Kidney capillary endothelial cell (primary cell): Measurements from ENCODE around the gene HMSD.
"Not testable (repeated sequence)": the region's sequence is repeated elsewhere in the genome, so short reads cannot be mapped to it uniquely, and the experiment has no call there.

Source experiments
- DNase-seq: peaks from one replicate; pipeline ENCODE4 v3.0.0-alpha.2; 2018; ENCODE audit warnings: low spot score

Gene HMSD, protein sequence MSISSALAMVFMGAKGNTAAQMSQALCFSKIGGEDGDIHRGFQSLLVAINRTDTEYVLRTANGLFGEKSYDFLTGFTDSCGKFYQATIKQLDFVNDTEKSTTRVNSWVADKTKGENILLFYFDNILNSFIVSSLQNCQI

DNA sequence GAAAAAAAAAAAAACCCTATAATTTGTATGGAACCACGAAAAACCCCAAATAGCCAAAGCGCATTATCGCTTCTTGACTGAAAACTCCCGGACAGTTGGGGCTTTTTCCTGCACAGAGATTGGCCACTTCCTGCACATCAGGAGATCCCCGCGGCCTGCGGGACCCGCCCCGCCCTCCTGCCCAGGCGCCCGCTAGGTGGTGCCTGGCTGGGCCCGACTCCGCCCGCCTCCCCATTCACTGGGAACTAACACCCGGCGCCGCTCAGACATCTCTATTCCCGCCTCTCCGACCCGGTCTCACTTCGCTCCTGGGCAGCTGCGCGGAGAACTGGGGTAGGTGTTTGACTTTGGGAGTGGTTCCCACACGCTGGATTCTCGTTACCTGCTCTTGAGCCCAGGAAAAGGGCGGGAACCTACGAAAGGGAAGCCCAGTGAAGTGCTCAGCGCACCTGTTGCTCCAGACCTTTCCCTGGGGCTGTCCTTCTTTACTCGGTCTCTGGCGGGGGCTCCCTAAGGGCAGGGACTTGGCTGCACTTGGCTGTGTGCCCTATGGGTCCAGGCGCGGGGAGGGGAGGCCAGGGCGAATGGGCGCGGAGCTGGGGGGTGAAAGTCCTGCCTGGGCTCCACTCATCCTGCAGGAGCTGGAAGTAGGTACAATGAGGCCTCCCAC is at the start of gene HMSD:
TSS of gene HMSD (plus strand) at position 234 of the 670 bp plus-strand sequence. CDS start 4,155 bp downstream, outside the sequence.
- peak; percentile 22 for DNase-seq

DNA sequence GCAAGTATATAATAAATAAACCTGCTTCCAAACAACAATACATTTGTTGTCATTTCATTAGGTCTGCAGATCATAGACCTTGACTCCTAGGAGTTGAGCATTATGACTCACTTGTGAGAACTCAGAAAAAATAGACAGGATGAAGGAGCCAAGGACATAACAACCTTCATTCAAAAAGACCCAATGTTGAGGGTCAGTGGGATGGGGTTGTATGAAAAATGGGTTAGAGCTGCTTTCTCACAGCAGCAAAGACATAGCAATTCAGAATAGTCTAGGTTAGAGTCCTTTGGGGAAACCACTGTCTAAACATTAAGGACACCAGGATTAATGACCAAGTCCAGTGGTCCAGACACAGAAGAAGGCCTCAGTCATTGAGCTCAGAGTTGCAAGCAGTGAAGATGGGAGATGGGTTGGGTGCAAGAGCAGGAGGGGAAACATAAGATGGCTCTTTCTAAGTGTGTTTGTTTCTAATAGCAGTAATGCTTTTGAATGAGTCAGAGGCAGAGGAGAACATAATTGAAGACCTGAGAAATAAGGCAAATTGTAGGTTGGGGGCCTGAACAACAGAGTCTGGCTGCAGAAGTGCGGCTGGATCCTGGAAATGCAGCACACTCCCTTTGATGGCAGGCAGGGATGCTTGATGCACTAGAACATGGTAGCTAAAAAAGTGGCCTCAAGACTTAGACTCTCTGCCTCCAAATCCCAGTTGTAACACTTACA is 45.1 kb upstream of the HMSD start:
- DNase-seq = no peak

DNA sequence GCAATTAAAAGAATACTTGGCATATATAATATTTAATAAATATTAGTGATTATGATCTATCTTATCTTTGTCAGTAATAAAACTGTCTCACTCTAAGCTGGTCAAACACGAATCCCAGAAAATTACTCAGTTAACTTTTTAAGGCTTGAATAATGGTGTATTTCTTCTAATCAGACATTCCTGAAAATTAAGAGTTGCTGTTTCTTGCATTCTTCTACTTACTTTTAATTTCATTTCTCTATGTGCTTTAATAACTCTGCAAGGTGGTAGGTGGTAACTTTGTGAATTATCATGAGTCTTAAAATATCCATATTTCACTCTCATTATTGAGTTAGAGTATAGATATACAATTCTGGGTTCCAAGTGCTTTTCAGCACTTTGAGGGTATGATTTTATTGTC is 44.4 kb upstream of the HMSD start:
- no peak for DNase-seq

DNA sequence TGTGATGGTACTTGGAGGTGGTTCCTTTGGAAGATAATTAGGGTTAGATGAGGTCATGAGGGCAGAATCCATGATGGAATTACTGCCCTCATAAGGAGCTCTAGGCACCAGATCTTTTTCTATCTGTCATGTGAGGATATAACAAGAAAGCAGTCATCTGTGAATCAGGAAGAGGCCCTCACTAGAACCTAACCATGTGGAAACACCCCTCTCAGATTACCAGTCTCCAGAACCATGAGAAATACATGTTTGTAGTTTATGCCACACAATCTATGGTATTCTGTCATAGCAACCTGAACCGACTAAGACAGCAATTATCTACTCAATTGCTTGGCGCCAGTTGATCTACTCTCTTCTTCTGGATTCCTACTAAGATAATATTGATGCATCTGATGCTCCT is 43.7 kb upstream of the HMSD start:
- no peak for DNase-seq

DNA sequence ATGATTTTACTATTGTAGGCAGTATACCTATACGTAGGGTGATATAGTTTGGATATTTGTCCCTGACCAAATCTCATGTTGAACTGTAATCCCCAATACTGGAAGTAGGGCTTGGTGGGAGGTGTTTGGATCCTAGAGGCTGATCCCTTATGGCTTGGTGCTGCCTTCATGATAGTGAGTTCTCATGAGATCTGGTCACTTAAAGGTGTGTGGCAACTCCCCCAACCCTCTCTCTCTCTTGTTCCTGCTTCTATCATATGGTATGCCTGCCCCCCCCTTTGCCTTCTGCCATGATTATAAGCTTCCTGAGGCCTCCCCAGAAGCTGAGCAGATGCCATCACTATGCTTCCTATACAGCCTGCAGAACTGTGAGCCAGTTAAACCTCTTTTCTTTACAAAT is 43.0 kb upstream of the HMSD start:
- DNase-seq = no peak

DNA sequence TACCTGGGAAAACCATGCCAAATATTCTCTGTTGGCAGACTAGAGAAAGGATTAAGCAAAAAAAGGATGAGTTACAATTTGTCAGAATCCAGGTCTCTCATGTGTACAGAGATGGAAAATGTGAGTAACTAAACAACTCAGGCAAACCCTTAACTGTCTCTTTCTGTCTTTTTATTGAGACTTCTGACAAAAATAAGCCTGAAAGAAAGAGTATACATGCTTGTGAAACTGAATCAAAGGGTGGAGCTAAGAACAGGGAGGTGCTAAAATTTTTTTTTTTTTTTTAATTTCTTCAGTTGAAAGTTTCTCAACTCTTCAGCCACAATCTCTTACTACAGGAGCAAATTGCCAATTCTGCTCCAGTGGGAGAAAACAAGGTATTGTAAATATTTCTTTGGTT is 41.4 kb upstream of the HMSD start, which contains the start of gene SERPINB10:
TSS of gene SERPINB10 (plus strand) at position 295 of the 400 bp plus-strand sequence. CDS start 7,553 bp downstream, outside the sequence.
- no peak for DNase-seq

DNA sequence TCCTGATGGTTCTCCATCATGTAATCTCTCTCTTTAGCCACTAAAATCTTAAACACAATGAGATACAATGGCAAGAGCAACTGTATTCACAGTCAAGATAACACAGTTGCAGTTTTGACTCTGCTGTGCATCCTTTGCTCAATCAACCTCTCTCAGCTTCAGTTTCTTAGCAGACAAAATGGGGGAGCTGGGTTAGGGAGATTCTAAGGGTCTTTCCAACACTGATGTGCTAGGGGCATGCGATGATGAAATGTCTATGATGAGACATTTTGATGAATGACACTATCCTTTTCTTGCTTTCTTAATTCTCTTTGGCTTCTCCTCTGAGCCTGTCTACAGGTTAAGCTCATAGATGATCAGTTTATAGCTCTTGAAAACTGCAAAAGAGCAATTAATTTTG is 40.2 kb upstream of the HMSD start:
- DNase-seq = no peak

DNA sequence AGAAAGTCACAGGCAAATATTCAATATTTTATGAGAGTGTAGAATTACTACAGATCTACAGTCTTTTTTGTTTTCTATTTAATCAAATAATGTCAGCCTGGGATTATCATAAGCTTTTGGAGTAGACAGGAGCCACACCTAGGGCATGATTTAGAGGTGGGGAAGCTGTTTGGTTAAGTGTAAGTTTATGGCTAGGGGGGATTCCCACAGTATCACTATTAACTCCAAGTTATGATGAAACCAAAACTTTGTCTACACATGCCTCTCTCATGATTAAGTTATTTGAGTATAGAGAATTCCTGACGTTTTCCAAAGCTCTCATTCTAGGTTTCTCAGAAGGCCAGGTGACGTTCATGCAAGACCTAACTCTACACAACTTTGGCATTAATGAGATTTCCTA is 39.2 kb upstream of the HMSD start:
- no peak for DNase-seq

DNA sequence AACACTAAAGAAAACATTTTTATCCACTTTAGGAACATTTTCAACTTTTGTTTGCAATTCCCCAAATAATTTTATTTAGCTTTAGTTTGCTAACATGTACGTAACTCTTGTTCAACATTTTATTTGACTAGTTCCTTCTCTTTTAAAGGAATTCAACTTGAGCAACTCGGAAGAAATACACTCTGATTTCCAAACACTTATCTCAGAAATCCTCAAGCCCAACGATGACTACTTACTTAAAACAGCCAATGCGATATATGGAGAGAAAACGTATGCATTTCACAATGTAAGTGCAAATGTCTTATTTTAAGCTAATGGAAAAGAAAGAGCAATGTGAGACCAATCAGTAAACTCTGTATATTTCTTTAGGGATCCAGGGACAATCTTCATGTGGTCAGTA is 31.3 kb upstream of the HMSD start:
- no peak for DNase-seq

DNA sequence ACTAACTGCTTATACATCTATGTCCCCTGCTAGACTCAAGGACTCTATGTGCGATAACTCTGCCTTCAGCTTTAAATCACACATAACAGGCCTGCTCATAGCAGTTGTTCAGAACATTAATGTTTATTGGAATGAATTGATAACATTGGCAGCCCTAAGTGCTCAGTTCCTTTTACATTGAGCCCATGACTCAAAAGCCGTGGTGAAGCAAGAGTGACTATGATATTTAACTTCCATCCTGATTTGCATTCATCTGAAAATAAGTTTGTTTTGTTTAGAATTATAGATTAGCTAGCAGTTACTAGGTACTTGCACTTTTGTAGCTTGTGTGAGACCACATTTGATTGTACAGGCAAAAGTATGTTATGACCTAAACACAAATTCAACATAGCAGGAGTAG is 27.1 kb upstream of the HMSD start:
- no peak for DNase-seq

DNA sequence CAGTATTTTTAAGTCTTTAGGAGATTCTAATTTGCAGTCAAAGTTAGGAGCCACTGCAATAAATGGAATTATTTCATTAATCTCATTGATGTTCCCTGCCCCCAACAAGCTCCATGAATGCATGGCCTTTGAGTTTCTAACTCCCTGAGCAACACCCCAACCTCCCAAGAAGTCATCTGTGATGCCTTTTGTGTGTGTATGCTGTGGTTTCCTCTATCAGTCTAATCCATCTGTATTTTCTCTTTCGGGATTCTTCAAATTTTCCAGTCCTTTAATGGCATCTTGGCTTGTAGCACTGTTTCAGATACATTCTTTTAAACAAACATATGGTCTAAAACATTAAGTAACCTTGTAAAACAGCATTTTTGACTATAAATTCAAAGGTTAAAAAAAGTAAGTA is 24.6 kb upstream of the HMSD start:
- DNase-seq = no peak

DNA sequence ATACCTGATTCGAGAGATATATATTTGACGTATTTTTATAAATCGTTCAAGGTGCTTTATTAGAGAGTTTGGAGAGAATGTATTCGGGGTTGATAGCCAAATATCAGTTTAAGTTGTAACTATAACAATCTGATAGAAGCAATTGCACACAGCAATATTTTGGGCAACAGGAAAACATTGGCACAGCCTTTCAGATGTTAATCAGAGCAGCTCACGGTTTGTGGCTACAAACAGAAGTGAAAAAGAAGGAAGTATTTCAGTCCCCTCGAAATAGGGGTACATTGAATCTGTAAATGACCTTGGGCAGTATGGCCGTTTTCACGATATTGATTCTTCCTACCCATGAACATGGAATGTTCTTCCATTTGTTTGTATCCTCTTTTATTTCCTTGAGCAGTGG is 20.8 kb upstream of the HMSD start:
- DNase-seq = no peak

DNA sequence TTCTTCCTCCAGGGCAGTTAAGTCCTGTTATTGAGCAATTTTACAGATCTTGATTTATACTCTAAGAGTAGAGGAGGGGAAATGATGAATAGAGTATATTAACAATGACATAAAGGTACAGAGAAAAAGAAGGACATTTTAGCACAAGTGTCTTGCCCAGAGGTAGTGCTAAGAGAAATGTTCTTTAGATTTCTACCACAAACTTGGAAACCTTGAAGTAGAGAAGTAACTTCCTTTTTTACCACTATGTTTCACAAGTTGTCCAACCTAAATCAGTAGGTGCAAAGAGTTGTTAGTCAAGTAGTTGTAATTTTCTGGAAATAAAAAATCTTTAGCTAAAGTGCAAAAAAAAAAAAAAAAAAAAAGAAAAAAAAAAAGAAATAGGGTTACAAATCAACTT is 19.7 kb upstream of the HMSD start:
- DNase-seq = not testable (repeated sequence)

DNA sequence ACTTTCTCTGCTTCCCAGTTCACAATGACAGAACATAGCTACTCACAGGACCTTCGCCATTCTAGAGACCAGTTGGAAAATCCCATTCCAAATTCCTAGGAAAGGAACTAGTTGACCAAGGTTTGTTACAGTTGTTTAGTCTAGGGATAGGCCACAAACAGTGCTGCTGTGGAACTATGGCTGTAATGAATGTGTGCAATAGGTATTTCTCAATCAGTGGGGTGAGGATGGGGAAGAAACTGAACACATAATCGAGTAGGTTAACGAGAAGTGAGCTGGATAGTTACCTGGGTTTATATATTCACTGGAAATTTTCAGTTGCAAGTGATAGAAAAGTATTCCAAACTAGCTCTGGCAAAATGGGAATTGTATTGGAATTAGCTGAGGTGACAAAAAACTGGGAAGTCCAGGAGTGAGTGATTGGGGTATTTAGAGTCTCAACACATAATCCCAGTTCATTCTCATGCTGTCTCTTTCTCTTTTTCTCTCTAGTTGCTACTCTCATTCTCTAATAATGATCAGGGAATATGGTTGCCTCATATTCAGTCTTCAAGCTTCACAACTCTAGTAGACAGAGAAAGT is 18.2 kb upstream of the HMSD start:
- no peak for DNase-seq

DNA sequence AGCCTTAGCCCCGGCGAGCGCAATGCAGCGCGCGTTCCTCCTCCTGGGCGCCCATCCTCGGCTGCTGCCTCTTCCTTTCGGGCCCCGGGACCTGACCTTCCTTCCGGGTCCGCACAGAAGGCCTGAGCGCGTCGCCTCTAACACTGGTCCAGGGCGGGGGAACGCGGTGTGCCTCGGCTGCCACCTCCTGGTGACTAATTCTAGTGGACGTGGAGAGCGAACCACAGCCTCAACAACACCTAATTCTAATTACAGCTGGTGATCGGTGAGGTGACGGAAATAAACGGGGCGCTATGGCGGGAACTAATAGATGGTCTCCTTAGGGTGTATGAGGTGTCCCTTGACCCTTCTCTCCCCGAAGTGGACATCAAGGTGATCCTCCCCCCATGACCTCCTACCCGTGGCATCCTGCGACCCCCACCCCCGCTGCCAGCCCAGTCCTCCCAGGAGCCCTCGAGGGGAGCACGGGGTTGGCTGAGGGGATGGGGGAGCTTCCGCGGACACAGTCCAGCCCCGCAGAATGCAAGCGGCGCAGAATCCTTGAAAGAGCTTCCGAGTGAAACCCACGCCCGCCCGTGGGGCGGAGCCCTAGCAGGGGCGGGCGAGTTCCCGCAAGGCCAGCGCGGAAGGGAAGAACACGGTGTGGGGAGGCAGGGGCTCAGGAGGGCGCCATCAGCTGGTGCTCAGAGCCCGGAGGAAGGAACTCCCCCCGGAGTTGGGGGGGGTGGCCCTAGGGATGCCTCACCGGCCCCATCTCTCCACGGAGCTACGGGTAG is 12.8 kb upstream of the HMSD start:
- DNase-seq = peak; percentile 75

DNA sequence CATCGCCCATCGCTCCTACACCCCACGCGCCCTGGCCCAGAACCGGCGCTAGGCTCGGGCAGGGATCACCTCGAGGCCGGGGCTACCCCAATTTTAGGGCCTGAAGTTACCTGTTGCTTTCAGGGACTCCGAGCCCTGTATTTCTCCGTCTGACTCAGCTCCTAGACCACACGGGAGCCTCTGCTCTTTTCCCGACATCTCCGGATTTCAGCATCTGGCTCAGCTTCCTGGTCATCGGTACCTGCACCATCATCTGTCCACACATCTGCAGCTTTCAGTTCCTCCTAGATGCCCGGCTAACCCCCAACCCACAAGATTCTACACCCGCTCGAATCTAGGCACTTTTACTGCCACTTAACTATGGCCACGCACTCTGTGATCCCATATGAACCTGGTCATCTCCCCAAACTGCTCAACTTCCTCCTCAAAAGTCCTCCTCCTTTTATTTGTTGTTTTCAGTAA is 12.1 kb upstream of the HMSD start:
- no peak for DNase-seq

DNA sequence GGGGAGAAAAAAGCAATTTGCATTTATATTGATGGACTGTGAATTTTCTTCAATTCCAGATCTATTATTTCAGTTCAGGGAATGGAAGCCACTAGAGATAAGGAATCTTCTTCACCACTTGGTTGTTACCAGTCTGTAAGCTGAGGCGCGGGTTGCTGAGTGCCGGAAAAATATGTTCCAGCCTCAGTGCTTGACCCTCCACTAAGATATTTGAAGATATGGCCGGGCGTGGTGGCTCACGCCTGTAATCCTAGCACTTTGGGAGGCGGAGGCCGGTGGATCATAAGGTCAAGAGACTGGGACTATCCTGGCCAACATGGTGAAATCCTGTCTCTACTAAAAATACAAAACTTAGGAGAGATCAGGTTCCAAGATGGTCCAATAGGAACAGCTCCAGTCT is 9.1 kb upstream of the HMSD start:
- DNase-seq = no peak

DNA sequence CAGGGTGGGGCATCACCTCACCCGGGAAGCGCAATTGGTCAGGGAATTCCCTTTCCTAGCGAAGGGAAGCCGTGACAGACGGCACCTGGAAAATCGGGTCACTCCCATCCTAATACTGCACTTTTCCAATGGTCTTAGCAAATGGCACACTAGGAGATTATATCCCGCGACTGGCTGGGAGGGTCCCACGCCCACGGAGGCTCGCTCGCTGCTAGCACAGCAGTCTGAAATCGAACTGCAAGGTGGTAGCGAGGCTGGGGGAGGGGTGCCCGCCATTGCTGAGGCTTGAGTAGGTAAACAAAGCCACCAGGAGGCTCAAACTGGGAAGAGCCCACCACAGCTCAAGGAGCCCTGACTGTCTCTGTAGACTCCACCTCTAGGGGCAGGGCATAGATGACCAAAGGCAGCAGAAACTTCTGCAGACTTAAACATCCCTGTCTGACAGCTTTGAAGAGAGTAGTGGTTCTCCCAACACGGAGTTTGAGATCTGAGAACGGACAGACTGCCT is 8.5 kb upstream of the HMSD start:
- not testable (repeated sequence) for DNase-seq

DNA sequence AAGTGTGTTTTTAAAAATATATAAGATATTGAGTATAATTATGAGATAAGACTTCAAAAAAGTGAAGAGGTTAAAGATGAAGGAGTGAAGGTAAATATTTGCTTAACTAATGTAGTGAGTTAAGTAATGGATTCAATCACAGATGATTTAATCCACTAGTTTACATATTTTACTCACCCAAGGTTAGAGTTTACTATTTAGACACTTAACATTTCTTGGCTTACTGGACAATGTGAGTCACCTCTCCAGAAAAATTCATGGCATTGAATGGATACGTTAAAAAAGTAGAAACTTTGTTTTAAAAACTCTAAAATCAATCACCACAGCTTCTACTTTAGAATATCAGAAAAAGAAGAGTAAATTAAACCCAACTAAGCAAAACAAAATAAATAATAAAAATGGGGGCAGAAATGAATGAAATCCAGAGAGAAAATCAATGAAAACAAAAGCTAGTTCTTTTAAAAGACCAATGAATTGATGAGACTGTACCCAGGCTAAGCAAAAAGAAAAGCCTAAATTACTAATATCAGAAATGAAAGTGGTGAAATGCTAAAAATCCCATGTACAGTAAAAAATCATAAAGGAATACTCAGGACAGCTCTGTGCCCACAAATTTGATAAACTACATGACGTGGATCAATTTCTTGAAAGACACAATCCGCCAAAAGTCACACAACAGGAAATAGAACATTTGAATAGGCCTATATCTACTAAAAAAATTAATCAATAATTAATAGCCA is 1.9 kb upstream of the HMSD start:
- no peak for DNase-seq

DNA sequence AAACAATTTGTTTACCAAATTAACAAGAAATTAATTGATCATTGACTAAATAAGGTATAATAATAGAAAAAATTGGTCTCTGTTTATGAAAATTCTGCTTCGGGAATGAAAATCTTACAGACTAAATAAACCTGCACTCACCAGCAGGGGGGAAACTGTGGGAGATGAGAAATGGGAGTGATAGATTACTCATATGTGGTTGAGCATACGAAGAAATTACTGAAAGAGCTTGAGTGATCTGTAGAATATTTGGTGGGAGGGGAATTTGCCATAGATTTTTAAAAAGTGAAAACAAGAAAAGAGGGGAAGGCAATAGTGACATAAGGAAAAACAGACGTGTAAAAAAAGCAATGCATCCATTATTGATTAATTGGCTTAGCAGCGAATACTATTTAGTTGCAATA is 2.2 kb downstream of the HMSD start:
- DNase-seq = no peak

DNA sequence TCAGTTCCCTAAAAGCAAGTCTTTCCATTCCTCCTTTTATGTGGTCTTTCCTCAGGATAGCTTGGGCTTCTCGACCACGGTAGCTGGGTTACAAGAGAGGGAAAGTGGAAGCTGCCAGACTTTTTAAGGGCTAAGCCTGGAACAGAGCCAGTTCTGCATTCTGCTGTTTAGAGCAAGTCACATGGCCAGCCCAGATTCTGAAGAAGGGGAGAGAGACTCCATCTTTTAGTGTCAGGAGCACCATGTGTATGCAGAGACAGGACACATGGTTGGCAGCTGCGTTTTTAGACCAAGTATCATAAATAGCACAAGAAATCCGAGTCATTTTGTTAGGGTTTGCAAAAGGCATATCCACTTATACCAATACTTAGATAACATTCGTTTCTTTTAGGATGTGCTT is 4.7 kb downstream of the HMSD start:
- DNase-seq = no peak
